DOHH2 (cell line): ENCODE results near the gene BIN1.

Experiments
- H3F3A ChIP-seq: fragments of 200-600 bp; sonication (generic), shearing (Covaris generic); 2 replicates; pipeline ENCODE4 v1.6.0; 2016; ENCODE audit warnings: antibody characterized with exemption, mild to moderate bottlenecking; ENCODE audit not compliant: control insufficient read depth, insufficient read depth
- H3K27ac ChIP-seq: fragments of 200-600 bp; sonication (generic); 2 replicates; pipeline ENCODE4 v1.5.1; 2014; ENCODE audit warnings: low read depth, mild to moderate bottlenecking, low read length, moderate library complexity
- H3K27me3 ChIP-seq: fragments of 200-600 bp; sonication (generic); 2 replicates; pipeline ENCODE4 v1.6.1; 2014; ENCODE audit warnings: mild to moderate bottlenecking, low read length, mixed read lengths; ENCODE audit not compliant: control insufficient read depth
- H3K36me3 ChIP-seq: fragments of 200-600 bp; sonication (generic); 2 replicates; pipeline ENCODE4 v1.6.1; 2014; ENCODE audit warnings: mild to moderate bottlenecking, low read length, moderate library complexity, mixed read lengths; ENCODE audit not compliant: control insufficient read depth
- H3K4me1 ChIP-seq: fragments of 200-600 bp; sonication (generic); 2 replicates; pipeline ENCODE4 v1.6.1; 2014; ENCODE audit warnings: mild to moderate bottlenecking, low read length, mixed read lengths; ENCODE audit not compliant: control insufficient read depth
- H3K4me2 ChIP-seq: fragments of 200-600 bp; sonication (generic); 2 replicates; pipeline ENCODE4 v1.6.0; 2014; ENCODE audit warnings: mild to moderate bottlenecking, low read length, moderate library complexity
- H3K4me3 ChIP-seq: fragments of 200-600 bp; sonication (generic); 2 replicates; pipeline ENCODE4 v1.5.1; 2014; ENCODE audit warnings: mild to moderate bottlenecking, low read length, mixed read lengths
- H3K79me2 ChIP-seq: fragments of 200-600 bp; sonication (generic); 2 replicates; pipeline ENCODE4 v1.6.1; 2014; ENCODE audit warnings: mild to moderate bottlenecking, low read length, mixed read lengths; ENCODE audit not compliant: control insufficient read depth
- H3K9me2 ChIP-seq: fragments of 200-600 bp; sonication (generic); replicated peaks from 2 replicates; pipeline ENCODE4 v1.6.1; 2014; ENCODE audit warnings: mild to moderate bottlenecking, low read length, mixed read lengths; ENCODE audit not compliant: control insufficient read depth
- H3K9me3 ChIP-seq: fragments of 200-600 bp; sonication (generic); 2 replicates; pipeline ENCODE4 v1.6.1; 2014; ENCODE audit warnings: antibody characterized with exemption, low read length, mixed read lengths; ENCODE audit not compliant: control insufficient read depth, insufficient read depth
- H4K20me1 ChIP-seq: fragments of 200-600 bp; sonication (generic); 2 replicates; pipeline ENCODE4 v1.6.0; 2014; ENCODE audit warnings: low read depth, mild to moderate bottlenecking, antibody characterized with exemption, low read length, moderate library complexity; ENCODE audit not compliant: control insufficient read depth, insufficient read depth
- EZH2phosphoT487 ChIP-seq: fragments of 200-600 bp; sonication (generic); IDR thresholded peaks from 2 replicates; pipeline ENCODE4 v1.6.1; 2017; ENCODE audit warnings: borderline replicate concordance, mild to moderate bottlenecking, antibody characterized with exemption, low read length, moderate library complexity, mixed read lengths
- TF ChIP-seq, protein P1 (sequence below): fragments of 200-600 bp; sonication (generic); IDR thresholded peaks from one replicate; pipeline ENCODE4 v1.5.1; 2014; ENCODE audit warnings: antibody characterized with exemption, mild to moderate bottlenecking, low read depth, low read length; ENCODE audit not compliant: poor library complexity, severe bottlenecking

Gene BIN1

DNA sequence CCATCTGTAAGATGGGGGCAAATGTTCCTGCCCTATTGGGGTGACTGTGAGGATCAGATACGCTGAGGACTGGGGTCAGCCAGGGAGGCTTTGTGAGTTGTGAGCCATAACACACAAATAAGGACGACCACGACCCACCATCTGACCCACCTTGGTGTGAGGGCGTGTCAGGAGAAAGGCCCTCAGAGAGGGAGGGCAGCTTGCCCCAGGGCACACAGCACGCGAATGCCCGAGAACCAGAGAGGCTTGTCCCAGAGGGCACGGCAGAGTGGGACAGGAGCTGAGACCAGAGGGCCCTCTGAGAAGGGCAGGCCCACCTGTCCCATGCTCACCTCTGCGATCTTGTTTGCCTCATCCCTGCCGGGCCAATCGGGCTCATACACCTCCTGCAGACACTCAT is 36.7 kb downstream of the BIN1 start:
- Histone ChIP-seq H3K27me3 (no peaks in the 10 kb centered on the region), H3F3A (no peaks in the 10 kb centered on the region), H4K20me1 (no peaks in the 10 kb centered on the region), H3K4me1 (no peaks in the 10 kb centered on the region), H3K4me2 (no peak overlapping the region), H3K4me3 (no peak overlapping the region), H3K9me2 (no peaks in the 10 kb centered on the region), H3K79me2 (no peaks in the 10 kb centered on the region), H3K27ac (no peak overlapping the region), H3K9me3 (no peaks in the 10 kb centered on the region), H3K36me3 (no peaks in the 10 kb centered on the region)
- no peak for TF ChIP-seq EZH2phosphoT487
- TF ChIP-seq, protein P1, sequence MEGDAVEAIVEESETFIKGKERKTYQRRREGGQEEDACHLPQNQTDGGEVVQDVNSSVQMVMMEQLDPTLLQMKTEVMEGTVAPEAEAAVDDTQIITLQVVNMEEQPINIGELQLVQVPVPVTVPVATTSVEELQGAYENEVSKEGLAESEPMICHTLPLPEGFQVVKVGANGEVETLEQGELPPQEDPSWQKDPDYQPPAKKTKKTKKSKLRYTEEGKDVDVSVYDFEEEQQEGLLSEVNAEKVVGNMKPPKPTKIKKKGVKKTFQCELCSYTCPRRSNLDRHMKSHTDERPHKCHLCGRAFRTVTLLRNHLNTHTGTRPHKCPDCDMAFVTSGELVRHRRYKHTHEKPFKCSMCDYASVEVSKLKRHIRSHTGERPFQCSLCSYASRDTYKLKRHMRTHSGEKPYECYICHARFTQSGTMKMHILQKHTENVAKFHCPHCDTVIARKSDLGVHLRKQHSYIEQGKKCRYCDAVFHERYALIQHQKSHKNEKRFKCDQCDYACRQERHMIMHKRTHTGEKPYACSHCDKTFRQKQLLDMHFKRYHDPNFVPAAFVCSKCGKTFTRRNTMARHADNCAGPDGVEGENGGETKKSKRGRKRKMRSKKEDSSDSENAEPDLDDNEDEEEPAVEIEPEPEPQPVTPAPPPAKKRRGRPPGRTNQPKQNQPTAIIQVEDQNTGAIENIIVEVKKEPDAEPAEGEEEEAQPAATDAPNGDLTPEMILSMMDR, result no peak

DNA sequence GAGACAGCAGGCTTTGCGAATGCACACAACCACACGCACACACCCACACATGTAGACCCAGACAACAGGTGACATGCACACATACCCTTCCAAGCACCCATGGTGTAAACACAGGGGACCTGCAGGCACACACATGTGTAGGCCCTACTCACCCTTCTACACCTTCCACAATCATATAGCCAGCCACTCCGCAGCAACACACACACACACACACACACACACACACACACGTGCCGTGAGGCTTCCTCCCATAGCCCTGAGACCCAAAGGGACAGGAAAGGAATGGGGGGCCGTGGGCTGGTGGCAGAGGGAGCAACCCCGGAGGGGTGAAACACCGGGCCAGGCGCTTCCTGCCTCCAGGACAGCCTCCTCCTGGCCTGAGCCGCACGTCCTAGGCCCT is 37.4 kb downstream of the BIN1 start:
- H4K20me1 ChIP-seq, result no peaks in the 10 kb centered on the region
- no peaks in the 10 kb centered on the region for H3K9me2 ChIP-seq
- no peaks in the 10 kb centered on the region for H3K79me2 ChIP-seq
- no peaks in the 10 kb centered on the region for H3K36me3 ChIP-seq
- no peaks in the 10 kb centered on the region for H3K9me3 ChIP-seq
- no peaks in the 10 kb centered on the region for H3F3A ChIP-seq
- no peaks in the 10 kb centered on the region for H3K27me3 ChIP-seq
- no peaks in the 10 kb centered on the region for H3K4me1 ChIP-seq
- no peak overlapping the region for H3K27ac ChIP-seq
- no peak for TF ChIP-seq EZH2phosphoT487
- no peak overlapping the region for H3K4me2 ChIP-seq
- no peak overlapping the region for H3K4me3 ChIP-seq

DNA sequence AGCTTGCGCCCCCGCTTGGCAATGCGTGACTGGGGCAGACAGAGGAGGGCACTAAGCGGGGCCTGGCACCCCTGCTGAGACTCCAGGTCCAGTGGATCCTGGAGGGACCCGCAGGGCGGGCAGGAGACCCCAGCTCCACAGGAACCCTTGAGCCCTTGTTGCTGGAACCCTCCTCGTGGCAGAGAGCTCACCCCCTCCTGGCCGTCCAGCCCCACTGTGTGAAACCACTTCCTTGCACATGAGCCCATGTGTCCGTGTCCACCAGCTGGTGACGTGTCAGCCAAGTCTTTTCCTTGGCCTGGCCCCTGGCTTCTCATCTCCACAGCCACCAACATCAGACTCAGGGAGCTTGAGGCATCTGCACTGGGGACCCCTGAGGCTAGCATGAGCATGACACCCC is 38.0 kb downstream of the BIN1 start:
- TF ChIP-seq EZH2phosphoT487, result no peak
- TF ChIP-seq, protein P1, result no peak
- no peaks in the 10 kb centered on the region for H3K9me3 ChIP-seq
- H3K4me2 ChIP-seq, result no peak overlapping the region
- H4K20me1 ChIP-seq, result no peaks in the 10 kb centered on the region
- H3F3A ChIP-seq, result no peaks in the 10 kb centered on the region
- no peak overlapping the region for H3K27ac ChIP-seq
- H3K79me2 ChIP-seq, result no peaks in the 10 kb centered on the region
- H3K4me1 ChIP-seq, result no peaks in the 10 kb centered on the region
- H3K27me3 ChIP-seq, result no peaks in the 10 kb centered on the region
- H3K4me3 ChIP-seq, result no peak overlapping the region
- no peaks in the 10 kb centered on the region for H3K9me2 ChIP-seq
- H3K36me3 ChIP-seq, result no peaks in the 10 kb centered on the region

DNA sequence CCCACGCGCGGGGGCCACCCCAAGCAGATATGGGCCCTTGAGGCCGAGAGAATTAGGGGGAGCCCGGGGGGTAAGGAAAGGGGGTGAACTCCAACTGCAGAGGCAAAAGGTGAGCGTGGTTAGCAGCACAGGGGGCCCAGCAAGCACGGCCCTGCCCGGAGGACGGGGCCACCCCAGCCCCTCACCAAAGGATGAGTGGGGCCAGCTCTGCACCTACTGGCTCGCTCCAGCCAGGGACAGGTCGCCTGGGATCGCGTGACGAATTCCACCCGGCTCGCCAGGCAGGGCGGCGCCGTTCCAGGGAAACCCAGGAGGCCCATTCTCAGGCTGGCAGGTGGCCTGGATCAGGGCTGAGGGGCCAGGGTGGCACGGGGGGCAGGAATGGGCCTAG is 38.6 kb downstream of the BIN1 start:
- no peaks in the 10 kb centered on the region for H3K9me2 ChIP-seq
- no peaks in the 10 kb centered on the region for H3F3A ChIP-seq
- H3K27me3 ChIP-seq, result no peaks in the 10 kb centered on the region
- H3K4me3 ChIP-seq, result no peak overlapping the region
- no peaks in the 10 kb centered on the region for H3K79me2 ChIP-seq
- TF ChIP-seq, protein P1, result no peak
- no peak for TF ChIP-seq EZH2phosphoT487
- no peaks in the 10 kb centered on the region for H4K20me1 ChIP-seq
- no peak overlapping the region for H3K4me2 ChIP-seq
- no peaks in the 10 kb centered on the region for H3K36me3 ChIP-seq
- no peaks in the 10 kb centered on the region for H3K9me3 ChIP-seq
- no peak overlapping the region for H3K27ac ChIP-seq
- H3K4me1 ChIP-seq, result no peaks in the 10 kb centered on the region
